NK-92 treated with Interleukin-12 subunit alpha and Interleukin-12 subunit beta, amount 100 ng/mL, for 24 hours (cell line): ENCODE measurements around the gene ITFG1.
"Not testable (repeated sequence)": the region's sequence is repeated elsewhere in the genome, so short reads cannot be mapped to it uniquely, and the experiment has no call there.

ENCODE experiments used
- DNase-seq: peaks from one replicate; lab custom pipeline; 2025; lab: John Stamatoyannopoulos, UW

Gene ITFG1

GRCh38 chr16:47473004-47473403 lies 12.1 kb upstream of the ITFG1 start:
- not testable (repeated sequence) for DNase-seq

GRCh38 chr16:47470810-47471209 lies 9.9 kb upstream of the ITFG1 start:
- DNase-seq: no peak

GRCh38 chr16:47470211-47470610 lies 9.3 kb upstream of the ITFG1 start:
- DNase-seq: no peak

GRCh38 chr16:47469227-47469626 lies 8.4 kb upstream of the ITFG1 start:
- DNase-seq: no peak

GRCh38 chr16:47468070-47468689 lies 7.3 kb upstream of the ITFG1 start:
- DNase-seq: not testable (repeated sequence)

- no peak for DNase-seq
Observed at GRCh38 chr16:47467501-47467900, 6.6 kb upstream of the ITFG1 start.

GRCh38 chr16:47465919-47466630 lies 5.2 kb upstream of the ITFG1 start:
- no peak for DNase-seq

GRCh38 chr16:47463771-47464624 lies 3.1 kb upstream of the ITFG1 start:
- DNase-seq: no peak

GRCh38 chr16:47461598-47462266 lies 869 bp upstream of the ITFG1 start:
- peak; percentile 28 for DNase-seq

- DNase-seq: no peak
Observed at GRCh38 chr16:47460359-47460710, 528 bp downstream of the ITFG1 start.

- DNase-seq: no peak
Observed at GRCh38 chr16:47459603-47460002, 1.3 kb downstream of the ITFG1 start.

- no peak for DNase-seq
Observed at GRCh38 chr16:47458331-47458730, 2.5 kb downstream of the ITFG1 start.

GRCh38 chr16:47449788-47450187 lies 11.1 kb downstream of the ITFG1 start:
- no peak for DNase-seq

- DNase-seq: no peak
Observed at GRCh38 chr16:47448830-47449575, 11.9 kb downstream of the ITFG1 start.

GRCh38 chr16:47446431-47446830 lies 14.4 kb downstream of the ITFG1 start:
- DNase-seq: no peak

GRCh38 chr16:47442884-47443283 lies 18.0 kb downstream of the ITFG1 start:
- DNase-seq: not testable (repeated sequence)

GRCh38 chr16:47440066-47440465 lies 20.8 kb downstream of the ITFG1 start:
- DNase-seq: not testable (repeated sequence)

- not testable (repeated sequence) for DNase-seq
Observed at GRCh38 chr16:47434274-47434673, 26.6 kb downstream of the ITFG1 start.

GRCh38 chr16:47431960-47432359 lies 28.9 kb downstream of the ITFG1 start:
- DNase-seq: no peak

- DNase-seq: no peak
Observed at GRCh38 chr16:47426806-47427205, 34.1 kb downstream of the ITFG1 start.

- DNase-seq: no peak
Observed at GRCh38 chr16:47424846-47425245, 36.0 kb downstream of the ITFG1 start.

GRCh38 chr16:47416869-47417268 lies 44.0 kb downstream of the ITFG1 start:
- no peak for DNase-seq
